Lung (tissue), 12 donors: ENCODE results near the gene RASAL2. TPM values are rescaled to one million over a fixed set of nuclear protein-coding genes. Genes with fewer than 3 reads are reported as not detected.
A peak's percentile ranks its signal among the peaks of the same experiment; 100 is the strongest.

Experiments
- ATAC-seq: fragments of 200-7000 bp; cut with Tn5 transposase; one replicate; pipeline ENCODE4 v1.9.1; 2020; ENCODE audit warnings: moderate number of reproducible peaks; ENCODE audit not compliant: insufficient read depth, low FRiP score
- DNase-seq, 3 donors: peaks; one replicate each; pipeline ENCODE4 v3.0.0-alpha.2; 2013 to 2017
- H3K27ac ChIP-seq, 2 donors: one replicate each; pipeline ENCODE4 v1.5.1; 2013; ENCODE audit warnings: mild to moderate bottlenecking in 2 of 2, moderate library complexity in 2 of 2, control low read depth in 1 of 2, inconsistent platforms in 1 of 2, low read depth in 1 of 2, low read length in 1 of 2
- H3K27me3 ChIP-seq, 3 donors: one replicate each; pipeline ENCODE4 v1.5.1; 2013; ENCODE audit warnings: low read length in 2 of 3; ENCODE audit not compliant: control insufficient read depth in 3 of 3, insufficient read depth in 3 of 3
- H3K36me3 ChIP-seq, 4 donors: one replicate each; pipeline ENCODE4 v1.5.1; 2013; ENCODE audit warnings: low read length in 4 of 4, mild to moderate bottlenecking in 1 of 4, moderate library complexity in 1 of 4; ENCODE audit not compliant: control insufficient read depth in 4 of 4, insufficient read depth in 4 of 4
- H3K4me1 ChIP-seq, 5 donors: one replicate each; pipeline ENCODE4 v1.5.1; 2013; ENCODE audit warnings: low read length in 5 of 5, mild to moderate bottlenecking in 2 of 5, moderate library complexity in 1 of 5; ENCODE audit not compliant: control insufficient read depth in 5 of 5, insufficient read depth in 5 of 5
- H3K4me3 ChIP-seq: one replicate; pipeline ENCODE4 v1.5.1; 2013; ENCODE audit warnings: mild to moderate bottlenecking, control low read depth, moderate library complexity
- H3K9ac ChIP-seq, 2 donors: one replicate each; pipeline ENCODE4 v1.5.1; 2013; ENCODE audit warnings: low read length in 2 of 2, control low read depth in 1 of 2; ENCODE audit not compliant: insufficient read depth in 1 of 2
- H3K9me3 ChIP-seq, 4 donors: one replicate each; pipeline ENCODE4 v1.5.1; 2013; ENCODE audit warnings: low read length in 3 of 4, mild to moderate bottlenecking in 1 of 4, moderate library complexity in 1 of 4; ENCODE audit not compliant: control insufficient read depth in 4 of 4, insufficient read depth in 3 of 4
- WGBS, 2 donors: extraction: QIAGEN DNeasy Blood & Tissue Kit; methylation state at CpG; one replicate each; pipeline ENCODE4 v1.1.7; 2013; 5-methylcytosine and 5-hydroxymethylcytosine counted together
- polyA plus RNA-seq, 2 donors: library from polyadenylated mRNA; stranded (reverse); fragments of 200-250 nt; gene quantifications; one replicate each; pipeline ENCODE4 v1.2.1, GENCODE V29; 2013
- total RNA-seq, 2 donors: library from RNA; depleted of rRNA in 1 of 2; stranded (reverse); fragments of >200 nt in 1 of 2; gene quantifications; one replicate each; pipeline ENCODE4 v1.2.1, GENCODE V29; 2014 to 2021
- TF ChIP-seq, protein P1 (sequence below): IDR thresholded peaks from 2 replicates; pipeline ENCODE4 v1.5.1; 2012; ENCODE audit warnings: mild to moderate bottlenecking; ENCODE audit errors: control extremely low read depth, extremely low read depth
- donor health status: control.
- donor health status: control.
- donor health status: Bipolar disorder and iron deficiency.
- donor health status: healthy.
- donor health status: DM: yes; HTN: yes; CAD: no.

RASAL2 gene
- total and polyA plus RNA-seq, 4 donors = 4.9 to 34.8 (median 15.8) TPM

DNA sequence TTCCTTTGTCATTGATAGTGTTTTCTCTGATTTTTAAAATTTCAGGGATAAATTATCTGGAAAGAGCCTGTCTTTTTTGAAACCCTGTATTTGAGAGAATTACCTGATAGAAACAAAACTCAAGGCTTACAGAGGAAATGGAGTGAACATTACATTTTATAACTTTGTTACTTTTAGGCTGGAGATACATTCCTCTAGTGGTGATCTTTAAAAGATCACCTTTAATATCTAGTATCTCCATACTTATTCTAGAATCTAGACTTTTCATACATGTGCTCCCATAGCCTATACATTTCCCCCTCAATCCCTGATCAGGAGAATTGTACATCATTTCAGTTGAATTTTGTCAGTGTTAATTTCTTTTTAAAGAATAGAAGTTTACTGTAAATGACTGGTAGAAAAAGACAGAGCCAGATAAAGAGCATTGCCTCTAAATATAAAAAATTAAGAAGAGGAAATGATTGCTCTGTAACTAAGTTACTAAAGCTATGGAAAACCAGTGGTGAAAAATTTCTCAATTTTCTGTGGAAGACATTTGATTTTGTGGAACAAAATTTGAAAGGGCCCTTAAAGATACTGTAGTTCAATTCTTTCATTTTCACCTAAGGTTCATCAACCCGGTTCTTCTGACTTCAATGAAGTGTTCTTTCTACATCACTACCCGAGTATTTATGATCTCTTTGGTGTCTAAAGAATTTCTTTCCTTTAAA is 33.7 kb downstream of the RASAL2 start:
- 74 to 82% methylated on average over 2 of the region's 2 CpGs for WGBS, 2 donors
- TF ChIP-seq, protein P1, sequence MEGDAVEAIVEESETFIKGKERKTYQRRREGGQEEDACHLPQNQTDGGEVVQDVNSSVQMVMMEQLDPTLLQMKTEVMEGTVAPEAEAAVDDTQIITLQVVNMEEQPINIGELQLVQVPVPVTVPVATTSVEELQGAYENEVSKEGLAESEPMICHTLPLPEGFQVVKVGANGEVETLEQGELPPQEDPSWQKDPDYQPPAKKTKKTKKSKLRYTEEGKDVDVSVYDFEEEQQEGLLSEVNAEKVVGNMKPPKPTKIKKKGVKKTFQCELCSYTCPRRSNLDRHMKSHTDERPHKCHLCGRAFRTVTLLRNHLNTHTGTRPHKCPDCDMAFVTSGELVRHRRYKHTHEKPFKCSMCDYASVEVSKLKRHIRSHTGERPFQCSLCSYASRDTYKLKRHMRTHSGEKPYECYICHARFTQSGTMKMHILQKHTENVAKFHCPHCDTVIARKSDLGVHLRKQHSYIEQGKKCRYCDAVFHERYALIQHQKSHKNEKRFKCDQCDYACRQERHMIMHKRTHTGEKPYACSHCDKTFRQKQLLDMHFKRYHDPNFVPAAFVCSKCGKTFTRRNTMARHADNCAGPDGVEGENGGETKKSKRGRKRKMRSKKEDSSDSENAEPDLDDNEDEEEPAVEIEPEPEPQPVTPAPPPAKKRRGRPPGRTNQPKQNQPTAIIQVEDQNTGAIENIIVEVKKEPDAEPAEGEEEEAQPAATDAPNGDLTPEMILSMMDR = no peak
- Histone ChIP-seq H3K4me1 (peaks cover 0 to 22% (median 2%) of the 10 kb centered on the region in 5 donors), H3K4me3 (no peak overlapping the region), H3K9ac (no peak overlapping the region), H3K9me3 (no peaks in the 10 kb centered on the region), H3K36me3 (peaks cover 0 to 2% (median 0%) of the 10 kb centered on the region in 4 donors), H3K27ac (peak overlapping the region in 1 of 2 donors; percentile 21), H3K27me3 (no peaks in the 10 kb centered on the region)
- DNase-seq = no peak
- no peak for ATAC-seq

GRCh38 chr1:178133239-178133989 is 39.5 kb downstream of the RASAL2 start:
- DNase-seq = no peak
- TF ChIP-seq, protein P1 = no peak
- no peaks in the 10 kb centered on the region for H3K36me3 ChIP-seq
- no peaks in the 10 kb centered on the region for H3K9me3 ChIP-seq
- no peak overlapping the region for H3K9ac ChIP-seq
- no peak overlapping the region for H3K4me3 ChIP-seq
- peak overlapping the region in 1 of 2 donors; percentile 45 for H3K27ac ChIP-seq
- peaks cover 0 to 26% (median 0%) of the 10 kb centered on the region in 5 donors for H3K4me1 ChIP-seq
- 33 to 59% methylated on average over 3 of the region's 3 CpGs for WGBS, 2 donors
- ATAC-seq = no peak
- no peaks in the 10 kb centered on the region for H3K27me3 ChIP-seq

GRCh38 chr1:178134061-178134460 is 40.2 kb downstream of the RASAL2 start:
- DNase-seq = peak in 2 of 3 donors; percentile 26 to 57
- TF ChIP-seq, protein P1 = no peak
- H3K4me1 ChIP-seq = peaks cover 0 to 24% (median 0%) of the 10 kb centered on the region in 5 donors
- peak; percentile 59 for ATAC-seq
- H3K9ac ChIP-seq = no peak overlapping the region
- H3K9me3 ChIP-seq = no peaks in the 10 kb centered on the region
- H3K27me3 ChIP-seq = no peaks in the 10 kb centered on the region
- H3K4me3 ChIP-seq = no peak overlapping the region
- 12 to 43% methylated on average over 2 of the region's 2 CpGs for WGBS, 2 donors
- H3K36me3 ChIP-seq = no peaks in the 10 kb centered on the region
- no peak overlapping the region for H3K27ac ChIP-seq
